Liver (tissue), 9 donors: ENCODE data around the gene RPL35A. TPM values are rescaled to one million over a fixed set of nuclear protein-coding genes. Genes with fewer than 3 reads are reported as not detected.
A peak's percentile ranks its signal among the peaks of the same experiment; 100 is the strongest.

Experiments
- DNase-seq: peaks from one replicate; pipeline ENCODE4 v3.0.0-alpha.2; 2017; ENCODE audit warnings: low spot score
- H3K27ac ChIP-seq, 2 donors: one replicate each; pipeline ENCODE4 v1.7.0; 2013; ENCODE audit warnings: inconsistent platforms in 2 of 2, low read length in 2 of 2, control low read depth in 1 of 2, low read depth in 1 of 2, mild to moderate bottlenecking in 1 of 2
- H3K27me3 ChIP-seq, 4 donors: one replicate each; pipeline versions ENCODE4 v1.6.1 to v1.7.0; 2013; ENCODE audit warnings: low read length in 3 of 4, inconsistent platforms in 1 of 4, mild to moderate bottlenecking in 1 of 4, moderate library complexity in 1 of 4; ENCODE audit not compliant: control insufficient read depth in 4 of 4, insufficient read depth in 4 of 4
- H3K36me3 ChIP-seq, 4 donors: one replicate each; pipeline versions ENCODE4 v1.6.1 to v1.7.0; 2013; ENCODE audit warnings: low read length in 3 of 4, mild to moderate bottlenecking in 3 of 4, low read depth in 1 of 4, moderate library complexity in 1 of 4; ENCODE audit not compliant: control insufficient read depth in 4 of 4, insufficient read depth in 3 of 4
- H3K4me1 ChIP-seq, 4 donors: one replicate each; pipeline versions ENCODE4 v1.6.1 to v1.7.0; 2013; ENCODE audit warnings: low read length in 3 of 4, mild to moderate bottlenecking in 3 of 4, moderate library complexity in 1 of 4; ENCODE audit not compliant: control insufficient read depth in 4 of 4, insufficient read depth in 4 of 4
- H3K4me3 ChIP-seq, 3 donors: one replicate each; pipeline versions ENCODE4 v1.6.1 to v1.7.0; 2013; ENCODE audit warnings: low read length in 3 of 3, control low read depth in 1 of 3, low read depth in 1 of 3, mild to moderate bottlenecking in 1 of 3
- H3K9ac ChIP-seq, 2 donors: one replicate each; pipeline ENCODE4 v1.7.0; 2013; ENCODE audit warnings: low read length in 2 of 2, mild to moderate bottlenecking in 2 of 2, moderate library complexity in 2 of 2, control low read depth in 1 of 2, low read depth in 1 of 2
- H3K9me3 ChIP-seq, 4 donors: one replicate each; pipeline versions ENCODE4 v1.6.1 to v1.7.0; 2013; ENCODE audit warnings: low read length in 3 of 4; ENCODE audit not compliant: control insufficient read depth in 4 of 4
- ATF3 ChIP-seq: IDR thresholded peaks from 2 replicates; pipeline ENCODE4 v1.6.1; 2016; ENCODE audit warnings: antibody characterized with exemption
- CTCF ChIP-seq: fragments of 150-350 bp; IDR thresholded peaks from 2 replicates; pipeline ENCODE4 v1.5.1; 2017; ENCODE audit warnings: improper control_type of control experiment, low read depth, low read length; ENCODE audit not compliant: missing input control
- EGR1 ChIP-seq, 2 donors: IDR thresholded peaks; 2 replicates each; pipeline ENCODE4 v1.6.1; 2016 to 2018; ENCODE audit warnings: antibody characterized with exemption in 2 of 2, low read depth in 2 of 2
- FOXA1 ChIP-seq: IDR thresholded peaks from 2 replicates; pipeline ENCODE4 v1.6.1; 2016; ENCODE audit warnings: antibody characterized with exemption
- FOXA2 ChIP-seq: IDR thresholded peaks from 2 replicates; pipeline ENCODE4 v1.6.1; 2016; ENCODE audit warnings: antibody characterized with exemption
- GABPA ChIP-seq, 2 donors: IDR thresholded peaks in 1 of 2; conservative IDR thresholded peaks in 1 of 2; 2 replicates each; pipeline ENCODE4 v1.6.1; 2016; ENCODE audit warnings: antibody characterized with exemption in 2 of 2, mild to moderate bottlenecking in 1 of 2, moderate library complexity in 1 of 2
- HNF4A ChIP-seq, 2 donors: conservative IDR thresholded peaks; 2 replicates each; pipeline ENCODE4 v1.6.1; 2016; ENCODE audit warnings: antibody characterized with exemption in 2 of 2, mild to moderate bottlenecking in 2 of 2
- HNF4G ChIP-seq: IDR thresholded peaks from 2 replicates; pipeline ENCODE4 v1.6.1; 2016; ENCODE audit warnings: antibody characterized with exemption
- JUND ChIP-seq, 2 donors: IDR thresholded peaks; 2 replicates each; pipeline ENCODE4 v1.6.1; 2016; ENCODE audit warnings: antibody characterized with exemption in 2 of 2
- MAX ChIP-seq: IDR thresholded peaks from 2 replicates; pipeline ENCODE4 v1.6.1; 2016; ENCODE audit warnings: antibody characterized with exemption
- NR2F2 ChIP-seq: IDR thresholded peaks from 2 replicates; pipeline ENCODE4 v1.6.1; 2016; ENCODE audit warnings: antibody characterized with exemption
- RAD21 ChIP-seq, 2 donors: IDR thresholded peaks; 2 replicates each; pipeline ENCODE4 v1.6.1; 2016; ENCODE audit warnings: antibody characterized with exemption in 2 of 2, mild to moderate bottlenecking in 2 of 2
- REST ChIP-seq: IDR thresholded peaks from 2 replicates; pipeline ENCODE4 v1.6.1; 2016; ENCODE audit warnings: antibody characterized with exemption, mild to moderate bottlenecking
- RXRA ChIP-seq, 2 donors: IDR thresholded peaks; 2 replicates each; pipeline ENCODE4 v1.6.1; 2017 to 2018; ENCODE audit warnings: antibody characterized with exemption in 2 of 2, mild to moderate bottlenecking in 1 of 2
- SP1 ChIP-seq: IDR thresholded peaks from 2 replicates; pipeline ENCODE4 v1.6.1; 2018; ENCODE audit warnings: antibody characterized with exemption, mild to moderate bottlenecking
- TAF1 ChIP-seq: conservative IDR thresholded peaks from 2 replicates; pipeline ENCODE4 v1.6.1; 2016; ENCODE audit warnings: antibody characterized with exemption, mild to moderate bottlenecking
- YY1 ChIP-seq: IDR thresholded peaks from 2 replicates; pipeline ENCODE4 v1.6.1; 2016; ENCODE audit warnings: antibody characterized with exemption, mild to moderate bottlenecking
- ZBTB33 ChIP-seq: IDR thresholded peaks from 2 replicates; pipeline ENCODE4 v1.6.1; 2016; ENCODE audit warnings: antibody characterized with exemption
- WGBS: extraction: QIAGEN DNeasy Blood & Tissue Kit; methylation state at CpG from one replicate; pipeline ENCODE4 v1.1.7; 2013; 5-methylcytosine and 5-hydroxymethylcytosine counted together
- polyA plus RNA-seq, 2 donors: library from polyadenylated mRNA; stranded (reverse) in 1 of 2; unstranded in 1 of 2; fragments of 200-250 nt in 1 of 2; fragments of >200 nt in 1 of 2; fragmentation: Nextera tagmentation in 1 of 2; extraction: Ambion mirVana in 1 of 2; gene quantifications; one replicate each; pipeline versions ENCODE4 v1.2.1 to v1.2.3, GENCODE V29; 2013 to 2015
- total RNA-seq, 2 donors: library from RNA; depleted of rRNA; stranded (reverse); fragments of >200 nt; gene quantifications; one replicate each; pipeline ENCODE4 v1.2.3, GENCODE V29; 2014
- donor health status: healthy.
- donor health status: healthy.
- donor health status: healthy.
- donor health status: healthy.
- donor health status: healthy.

RPL35A gene
- total RNA-seq, result 100 to 1,000 TPM; 121 to 254 TPM
- 100 to 1,000 TPM; 286 to 361 TPM for polyA plus RNA-seq

- Histone ChIP-seq H3K4me3 (peak within 1 kb of the TSS; percentile 75 to 99 (median 86)), H3K36me3 (peaks cover 4 to 29% (median 25%) of the 10 kb centered on the region in 4 donors), H3K9me3 (no peaks in the 10 kb centered on the region), H3K9ac (peak within 1 kb of the TSS; percentile 86 to 100), H3K27me3 (no peaks in the 10 kb centered on the region), H3K4me1 (peaks cover 2 to 15% (median 12%) of the 10 kb centered on the region in 4 donors), H3K27ac (peak within 1 kb of the TSS; percentile 81 to 85)
- WGBS, result under 1% methylated on average over 36 of the region's 36 CpGs
- peak; percentile 90 for DNase-seq
- TF ChIP-seq JUND (IDR thresholded peaks at IDR 0.05), result no peak
- TF ChIP-seq TAF1, result peak; percentile 93
- peak; percentile 60 for TF ChIP-seq NR2F2
- peak; percentile 84 for TF ChIP-seq MAX
- no peak for TF ChIP-seq FOXA1
- peak; percentile 8 to 13 for TF ChIP-seq HNF4A (conservative IDR thresholded peaks at IDR 0.05)
- TF ChIP-seq YY1, result peak; percentile 99
- peak; percentile 90 for TF ChIP-seq REST
- TF ChIP-seq SP1, result peak; percentile 79
- no peak for TF ChIP-seq CTCF
- TF ChIP-seq RXRA (IDR thresholded peaks at IDR 0.05), result peak in 1 of 2 donors; percentile 8
- TF ChIP-seq ATF3, result peak; percentile 9
- TF ChIP-seq ZBTB33, result peak; percentile 81
- no peak for TF ChIP-seq FOXA2
- TF ChIP-seq RAD21 (IDR thresholded peaks at IDR 0.05), result no peak
- peak; percentile 66 to 94 for TF ChIP-seq GABPA (IDR thresholded peaks at IDR 0.05 in 1 of 2, conservative IDR thresholded peaks at IDR 0.05 in 1 of 2)
- no peak for TF ChIP-seq HNF4G
- no peak for TF ChIP-seq EGR1 (IDR thresholded peaks at IDR 0.05; ENCODE audit: low read depth in 2 of 2)
These were observed at the start of gene RPL35A for GRCh38 chr3:197949778-197950676. TSS of gene RPL35A (plus strand) at chr3:197950190. CDS start at chr3:197950968, 778 bp downstream.
